ENCODE results near the gene POLR1C.

DNA sequence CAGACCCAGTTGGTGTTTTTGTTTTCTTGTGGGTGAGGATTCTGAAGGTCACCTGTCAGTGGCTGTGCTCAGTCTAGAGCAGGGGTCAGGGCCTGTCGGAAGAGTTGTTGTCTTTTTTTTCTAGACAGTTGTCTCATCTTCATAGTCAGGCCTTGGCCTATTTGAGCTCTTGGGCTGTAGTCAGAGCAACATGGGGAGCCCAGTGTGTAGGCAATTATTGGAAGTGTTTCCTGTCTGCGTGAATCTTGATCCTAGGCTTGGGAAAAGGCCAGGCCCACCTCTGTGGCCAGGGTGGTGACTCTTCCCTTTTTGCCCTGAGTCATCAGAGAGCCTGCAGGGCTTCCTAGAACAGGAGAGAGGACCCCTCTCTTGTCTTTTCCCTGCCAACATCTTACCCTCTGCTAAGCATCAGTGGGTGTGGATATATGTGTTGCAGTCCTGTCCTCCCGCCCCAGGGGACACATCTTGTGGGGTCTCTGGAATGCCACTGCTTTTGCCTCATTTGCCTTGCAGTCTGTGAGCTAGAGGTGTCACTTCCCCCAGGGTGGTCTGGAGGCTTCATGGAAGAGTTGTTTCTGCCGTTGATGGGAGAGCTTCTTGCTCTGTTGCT is 28.1 kb upstream of the POLR1C start:
- TF ChIP-seq, protein P1, sequence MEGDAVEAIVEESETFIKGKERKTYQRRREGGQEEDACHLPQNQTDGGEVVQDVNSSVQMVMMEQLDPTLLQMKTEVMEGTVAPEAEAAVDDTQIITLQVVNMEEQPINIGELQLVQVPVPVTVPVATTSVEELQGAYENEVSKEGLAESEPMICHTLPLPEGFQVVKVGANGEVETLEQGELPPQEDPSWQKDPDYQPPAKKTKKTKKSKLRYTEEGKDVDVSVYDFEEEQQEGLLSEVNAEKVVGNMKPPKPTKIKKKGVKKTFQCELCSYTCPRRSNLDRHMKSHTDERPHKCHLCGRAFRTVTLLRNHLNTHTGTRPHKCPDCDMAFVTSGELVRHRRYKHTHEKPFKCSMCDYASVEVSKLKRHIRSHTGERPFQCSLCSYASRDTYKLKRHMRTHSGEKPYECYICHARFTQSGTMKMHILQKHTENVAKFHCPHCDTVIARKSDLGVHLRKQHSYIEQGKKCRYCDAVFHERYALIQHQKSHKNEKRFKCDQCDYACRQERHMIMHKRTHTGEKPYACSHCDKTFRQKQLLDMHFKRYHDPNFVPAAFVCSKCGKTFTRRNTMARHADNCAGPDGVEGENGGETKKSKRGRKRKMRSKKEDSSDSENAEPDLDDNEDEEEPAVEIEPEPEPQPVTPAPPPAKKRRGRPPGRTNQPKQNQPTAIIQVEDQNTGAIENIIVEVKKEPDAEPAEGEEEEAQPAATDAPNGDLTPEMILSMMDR (IDR thresholded peaks at IDR 0.05; ENCODE audit: low read length), result no peak
- TF ChIP-seq EZH2phosphoT487 (IDR thresholded peaks at IDR 0.05; ENCODE audit: low read length), result no peak
